WI38 (cell line): ENCODE measurements around the gene MRTFA.
"Not testable (repeated sequence)": the region's sequence is repeated elsewhere in the genome, so short reads cannot be mapped to it uniquely, and the experiment has no call there.

Experiments used
- H3K4me3 ChIP-seq: 2 replicates; pipeline ENCODE4 v1.5.1; 2011; ENCODE audit warnings: low read depth, mild to moderate bottlenecking, control low read depth, low read length
- CTCF ChIP-seq: IDR thresholded peaks from 2 replicates; pipeline ENCODE4 v1.5.1; 2012; ENCODE audit warnings: low read depth, mild to moderate bottlenecking, control low read depth, low read length

MRTFA gene

GRCh38 chr22:40383905-40384304 is 252.6 kb downstream of the MRTFA start:
- no peak for TF ChIP-seq CTCF

GRCh38 chr22:40381461-40381860 is 255.1 kb downstream of the MRTFA start:
- H3K4me3 ChIP-seq = no peak overlapping the region
- no peak for TF ChIP-seq CTCF

More at GRCh38 chr22:40383905-40384304, 252.6 kb downstream of the MRTFA start:
- no peak overlapping the region for H3K4me3 ChIP-seq

DNA sequence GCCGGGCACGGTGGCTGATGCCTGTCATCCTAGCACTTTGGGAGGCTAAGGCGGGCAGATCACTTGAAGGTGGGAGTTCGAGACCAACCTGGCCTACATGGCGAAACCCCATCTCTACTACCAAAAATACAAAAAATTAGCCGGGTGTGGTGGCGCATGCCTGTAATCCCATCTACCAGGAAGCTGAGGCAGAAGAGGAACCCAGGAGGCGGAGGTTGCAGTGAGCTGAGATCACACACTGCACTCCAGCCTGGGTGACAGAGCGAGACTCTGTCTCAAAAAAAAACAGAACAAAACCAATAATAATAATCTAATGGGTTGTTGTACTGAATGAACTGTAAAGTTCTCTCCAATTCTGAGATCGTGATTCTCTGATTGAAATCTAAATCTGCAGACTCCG is 258.1 kb downstream of the MRTFA start:
- not testable (repeated sequence) for H3K4me3 ChIP-seq

- TF ChIP-seq CTCF = no peak
- H3K4me3 ChIP-seq = no peak overlapping the region
Measured at GRCh38 chr22:40377931-40378330, 258.6 kb downstream of the MRTFA start.

- no peak for TF ChIP-seq CTCF
- H3K4me3 ChIP-seq = no peak overlapping the region
Measured at GRCh38 chr22:40376149-40376548, 260.4 kb downstream of the MRTFA start.

DNA sequence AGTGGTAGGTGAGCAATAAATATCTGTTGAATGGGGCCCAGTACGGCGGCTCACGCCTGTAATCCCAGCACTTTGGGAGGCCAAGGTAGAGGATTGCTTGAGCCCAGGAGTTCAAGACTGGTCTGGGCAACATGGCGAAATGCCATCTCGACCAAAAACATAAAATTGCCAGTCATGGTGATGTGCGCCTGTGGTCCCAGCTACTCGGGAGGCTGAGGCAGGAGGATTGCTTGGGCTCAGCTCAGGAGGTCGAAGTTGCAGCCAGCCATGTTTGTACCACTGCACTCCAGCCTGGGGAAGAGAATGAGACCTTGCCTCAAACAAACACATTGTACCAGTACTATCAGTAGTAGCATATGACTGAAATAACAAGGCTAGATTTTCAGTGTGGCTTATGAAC is 262.0 kb downstream of the MRTFA start:
- no peak overlapping the region for H3K4me3 ChIP-seq

GRCh38 chr22:40368836-40369235 is 267.7 kb downstream of the MRTFA start:
- no peak for TF ChIP-seq CTCF
- no peak overlapping the region for H3K4me3 ChIP-seq

More for the DNA sequence above, 262.0 kb downstream of the MRTFA start:
- TF ChIP-seq CTCF = no peak

DNA sequence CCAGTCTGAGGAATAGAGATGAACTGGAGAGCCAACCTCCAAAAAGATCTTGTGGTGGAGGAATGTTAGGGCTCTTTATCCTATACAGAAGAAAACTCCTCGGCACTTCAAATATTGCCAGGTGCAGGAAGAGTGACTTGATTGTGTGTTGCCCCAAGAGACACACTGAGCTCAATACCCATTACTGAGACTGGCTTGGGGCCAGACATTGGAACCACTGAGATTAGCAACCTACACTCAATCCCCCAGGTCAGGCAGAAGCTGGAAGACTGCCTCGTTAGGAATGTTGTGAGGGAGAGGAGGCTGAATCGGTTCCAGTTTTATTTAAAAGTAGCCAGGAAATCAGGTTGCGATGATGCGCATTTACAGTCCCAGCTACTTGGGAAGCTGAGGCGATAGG is 268.5 kb downstream of the MRTFA start:
- no peak overlapping the region for H3K4me3 ChIP-seq
- TF ChIP-seq CTCF = no peak
